ENCODE results near the gene NCR3LG1.

NCR3LG1 gene

DNA sequence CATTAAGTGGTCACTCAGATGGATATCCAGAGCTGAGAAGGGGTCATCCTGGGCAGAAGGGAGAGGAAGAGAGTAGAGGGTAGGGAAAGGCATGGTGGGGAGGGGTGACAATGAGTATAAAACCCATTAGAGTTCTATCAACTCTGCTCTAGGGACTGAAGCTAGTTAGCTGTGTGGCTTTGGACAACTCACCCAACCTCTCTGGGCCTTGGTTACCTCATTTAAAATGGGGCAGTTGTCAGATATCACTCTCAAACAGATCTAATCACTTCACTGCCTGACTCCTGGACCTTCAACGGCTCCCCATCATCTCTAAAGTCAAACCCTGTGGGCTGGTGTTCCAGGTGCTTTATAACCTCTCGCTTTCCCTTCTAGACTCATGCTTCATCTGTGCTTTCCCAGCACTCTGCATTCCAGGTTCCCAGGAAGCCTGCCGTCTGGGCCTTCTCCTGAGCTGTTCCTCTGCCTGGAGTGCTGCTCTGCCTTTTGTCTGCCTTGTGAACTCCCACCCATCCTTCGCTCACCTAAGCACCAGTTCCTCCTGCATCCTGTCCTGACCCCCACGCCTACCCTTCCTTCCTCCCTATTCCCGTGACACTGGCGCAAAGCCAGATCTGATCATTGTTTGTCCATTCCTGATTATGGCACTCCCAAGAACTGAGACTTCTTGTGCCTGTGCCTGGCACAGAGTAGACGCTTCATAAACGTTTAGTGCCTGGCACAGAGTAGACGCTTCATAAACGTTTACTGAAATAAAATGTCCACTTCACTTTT is 59.2 kb downstream of the NCR3LG1 start:
- no peak for TF ChIP-seq CTCF (IDR thresholded peaks at IDR 0.05; ENCODE audit: insufficient read depth, low read length, missing control alignments)
- POLR2A ChIA-PET = no interaction called here
- H3K4me3 ChIP-seq (ENCODE audit: low read depth, low read length) = no peak overlapping the region
- no peak for DNase-seq (ENCODE audit: low read depth, low spot score)
- CTCF ChIA-PET = interaction anchor here (1.9 kb wide), 1 partner anchor 26 kb away, joined by 4 read pairs; no protein-coding TSS in a partner anchor

- H3K4me3 ChIP-seq (ENCODE audit: low read depth, low read length) = no peak overlapping the region
- DNase-seq (ENCODE audit: low read depth, low spot score) = no peak
- ChIA-PET POLR2A (no interaction called here), CTCF (interaction anchor here (1.9 kb wide), 1 partner anchor 27 kb away, joined by 4 read pairs; no protein-coding TSS in a partner anchor)
- no peak for TF ChIP-seq CTCF (IDR thresholded peaks at IDR 0.05; ENCODE audit: insufficient read depth, low read length, missing control alignments)
Measured at GRCh38 chr11:17411418-17411817, 59.8 kb downstream of the NCR3LG1 start.

GRCh38 chr11:17412488-17413180 is 61.0 kb downstream of the NCR3LG1 start:
- ChIA-PET CTCF (no interaction called here), POLR2A (no interaction called here)
- TF ChIP-seq CTCF (IDR thresholded peaks at IDR 0.05; ENCODE audit: insufficient read depth, low read length, missing control alignments) = no peak
- DNase-seq (ENCODE audit: low read depth, low spot score) = no peak
- H3K4me3 ChIP-seq (ENCODE audit: low read depth, low read length) = no peak overlapping the region

- ChIA-PET POLR2A (no interaction called here), CTCF (no interaction called here)
- no peak overlapping the region for H3K4me3 ChIP-seq (ENCODE audit: low read depth, low read length)
- DNase-seq (ENCODE audit: low read depth, low spot score) = no peak
- TF ChIP-seq CTCF (IDR thresholded peaks at IDR 0.05; ENCODE audit: insufficient read depth, low read length, missing control alignments) = no peak
Measured at GRCh38 chr11:17413414-17414316, 62.1 kb downstream of the NCR3LG1 start.

DNA sequence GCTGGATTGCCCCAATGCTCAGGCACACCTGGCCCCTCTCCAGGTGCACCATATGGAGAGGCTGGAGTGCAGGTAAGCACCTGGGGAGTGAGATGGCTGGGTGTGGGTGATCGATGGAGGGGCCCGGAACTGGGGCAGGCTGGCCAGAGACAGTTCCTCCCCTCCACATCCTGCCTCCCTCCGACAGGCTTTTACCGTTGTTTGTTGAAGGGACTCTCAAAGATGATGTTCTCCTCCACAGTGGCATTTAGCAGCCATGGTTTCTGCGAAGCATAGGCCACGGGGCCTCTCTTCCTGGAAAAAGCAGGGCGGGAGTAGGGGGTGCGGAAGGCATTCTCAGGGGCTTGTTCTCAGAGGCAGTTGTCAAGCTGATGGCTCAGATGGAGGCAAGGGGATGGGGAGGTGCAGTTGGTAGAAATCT is 62.7 kb downstream of the NCR3LG1 start:
- no peak for TF ChIP-seq CTCF (IDR thresholded peaks at IDR 0.05; ENCODE audit: insufficient read depth, low read length, missing control alignments)
- POLR2A ChIA-PET = no interaction called here
- CTCF ChIA-PET = no interaction called here
- H3K4me3 ChIP-seq (ENCODE audit: low read depth, low read length) = no peak overlapping the region
- DNase-seq (ENCODE audit: low read depth, low spot score) = no peak

DNA sequence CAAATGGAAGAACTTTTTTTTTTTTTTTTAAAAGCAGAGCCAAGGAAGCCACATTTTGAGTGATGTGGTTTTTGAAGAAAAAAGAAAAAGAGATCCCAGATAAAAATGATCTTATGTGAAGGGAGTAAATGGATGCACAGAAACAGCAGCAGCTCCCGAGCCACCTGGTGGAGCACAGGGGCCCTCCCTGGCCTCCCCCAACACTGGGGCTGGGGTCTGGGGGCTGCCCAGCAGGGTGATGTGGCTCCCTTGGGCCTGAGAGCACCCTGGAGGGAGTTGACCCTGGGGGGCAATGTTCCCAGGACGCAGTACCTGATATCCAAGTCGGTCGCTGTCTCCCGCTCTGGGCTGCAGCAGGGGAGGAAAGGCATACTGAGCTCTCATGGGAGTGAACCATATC is 63.4 kb downstream of the NCR3LG1 start:
- no peak for DNase-seq (ENCODE audit: low read depth, low spot score)
- no peak for TF ChIP-seq CTCF (IDR thresholded peaks at IDR 0.05; ENCODE audit: insufficient read depth, low read length, missing control alignments)
- ChIA-PET CTCF (no interaction called here), POLR2A (no interaction called here)
- H3K4me3 ChIP-seq (ENCODE audit: low read depth, low read length) = no peak overlapping the region
